ENCODE results near the gene CASTOR1.

GRCh38 chr22:30266445-30267381, 22.6 kb downstream of the CASTOR1 start, which contains the start of gene OSM:
- TF ChIP-seq CTCF (IDR thresholded peaks at IDR 0.05) (no peak), POLR2A (IDR thresholded peaks at IDR 0.05) (no peak)

Data from vagina (tissue), 2 donors.